Trophoblast cell (in vitro differentiated cells and primary cell): ENCODE results near the gene CEP295NL.
"Not testable (repeated sequence)": the region's sequence is repeated elsewhere in the genome, so short reads cannot be mapped to it uniquely, and the experiment has no call there.

ENCODE experiments used
- DNase-seq, 2 donors: peaks; one replicate each; pipeline ENCODE4 v3.0.0-alpha.2; 2016
- H2AFZ ChIP-seq: 2 replicates; pipeline ENCODE4 v1.6.1; 2013; ENCODE audit warnings: low read length, moderate library complexity, mild to moderate bottlenecking; ENCODE audit not compliant: insufficient read depth, poor library complexity
- H2AK5ac ChIP-seq: 2 replicates; pipeline ENCODE4 v1.6.1; 2013; ENCODE audit warnings: mild to moderate bottlenecking, low read length
- H2BK120ac ChIP-seq: 2 replicates; pipeline ENCODE4 v1.6.1; 2013; ENCODE audit warnings: low read length, mild to moderate bottlenecking, moderate library complexity; ENCODE audit not compliant: insufficient read depth, poor library complexity
- H2BK12ac ChIP-seq: 2 replicates; pipeline ENCODE4 v1.6.1; 2013; ENCODE audit warnings: mild to moderate bottlenecking, low read length, moderate library complexity
- H2BK5ac ChIP-seq: 2 replicates; pipeline ENCODE4 v1.6.1; 2013; ENCODE audit warnings: low read length, low read depth, moderate library complexity, mild to moderate bottlenecking; ENCODE audit not compliant: poor library complexity
- H3K14ac ChIP-seq: 2 replicates; pipeline ENCODE4 v1.6.1; 2013; ENCODE audit warnings: mild to moderate bottlenecking, low read length
- H3K18ac ChIP-seq: 2 replicates; pipeline ENCODE4 v1.6.1; 2013; ENCODE audit warnings: mild to moderate bottlenecking, low read length
- H3K23ac ChIP-seq: 2 replicates; pipeline ENCODE4 v1.6.1; 2013; ENCODE audit warnings: low read length
- H3K27ac ChIP-seq: 2 replicates; pipeline ENCODE4 v1.5.1; 2013; ENCODE audit warnings: low read depth, mild to moderate bottlenecking, inconsistent platforms, low read length, moderate library complexity
- H3K27me3 ChIP-seq: 2 replicates; pipeline ENCODE4 v1.6.1; 2013; ENCODE audit warnings: inconsistent platforms, mild to moderate bottlenecking, low read length, moderate library complexity; ENCODE audit not compliant: insufficient read depth
- H3K36me3 ChIP-seq, 2 experiments: 1 replicate in 1 of 2; 2 replicates in 1 of 2; pipeline ENCODE4 v1.6.1; 2013; ENCODE audit warnings: low read length in 2 of 2, mild to moderate bottlenecking in 2 of 2, moderate library complexity in 1 of 2; ENCODE audit not compliant: insufficient read depth in 2 of 2, control insufficient read depth in 1 of 2
- H3K4ac ChIP-seq: 2 replicates; pipeline ENCODE4 v1.6.1; 2013; ENCODE audit warnings: low read depth, mild to moderate bottlenecking, low read length, moderate library complexity
- H3K4me1 ChIP-seq, 2 experiments: 1 replicate in 1 of 2; 2 replicates in 1 of 2; pipeline ENCODE4 v1.6.1; 2013; ENCODE audit warnings: low read length in 2 of 2, mild to moderate bottlenecking in 2 of 2, moderate library complexity in 1 of 2; ENCODE audit not compliant: insufficient read depth in 2 of 2, control insufficient read depth in 1 of 2
- H3K4me2 ChIP-seq: 2 replicates; pipeline ENCODE4 v1.6.1; 2013; ENCODE audit warnings: inconsistent platforms, mild to moderate bottlenecking, low read length, moderate library complexity
- H3K4me3 ChIP-seq: 2 replicates; pipeline ENCODE4 v1.5.1; 2013; ENCODE audit warnings: mild to moderate bottlenecking, low read depth, low read length, inconsistent platforms
- H3K79me1 ChIP-seq: one replicate; pipeline ENCODE4 v1.6.1; 2013; ENCODE audit warnings: low read length
- H3K79me2 ChIP-seq: 2 replicates; pipeline ENCODE4 v1.6.1; 2013; ENCODE audit warnings: low read length, mild to moderate bottlenecking; ENCODE audit not compliant: control insufficient read depth, insufficient read depth, poor library complexity
- H3K9ac ChIP-seq: 2 replicates; pipeline ENCODE4 v1.6.1; 2013; ENCODE audit warnings: mild to moderate bottlenecking, low read length
- H3K9me3 ChIP-seq: 2 replicates; pipeline ENCODE4 v1.6.1; 2013; ENCODE audit warnings: low read depth, mild to moderate bottlenecking, control low read depth, inconsistent platforms, low read length; ENCODE audit not compliant: insufficient read depth
- H4K12ac ChIP-seq: 2 replicates; pipeline ENCODE4 v1.6.1; 2013; ENCODE audit warnings: low read depth, mild to moderate bottlenecking, low read length, moderate library complexity
- H4K8ac ChIP-seq: 2 replicates; pipeline ENCODE4 v1.6.1; 2013; ENCODE audit warnings: low read depth, mild to moderate bottlenecking, low read length, moderate library complexity
- H4K91ac ChIP-seq: one replicate; pipeline ENCODE4 v1.6.1; 2013; ENCODE audit warnings: low read depth, mild to moderate bottlenecking, low read length, moderate library complexity
- WGBS: extraction: QIAGEN DNeasy Blood & Tissue Kit; methylation state at CpG from one replicate; pipeline ENCODE4 v1.1.7; 2013; ENCODE audit warnings: missing lambda C conversion rate; ENCODE audit not compliant: insufficient read length, insufficient coverage; ENCODE audit errors: extremely low coverage; 5-methylcytosine and 5-hydroxymethylcytosine counted together

The CEP295NL gene

DNA sequence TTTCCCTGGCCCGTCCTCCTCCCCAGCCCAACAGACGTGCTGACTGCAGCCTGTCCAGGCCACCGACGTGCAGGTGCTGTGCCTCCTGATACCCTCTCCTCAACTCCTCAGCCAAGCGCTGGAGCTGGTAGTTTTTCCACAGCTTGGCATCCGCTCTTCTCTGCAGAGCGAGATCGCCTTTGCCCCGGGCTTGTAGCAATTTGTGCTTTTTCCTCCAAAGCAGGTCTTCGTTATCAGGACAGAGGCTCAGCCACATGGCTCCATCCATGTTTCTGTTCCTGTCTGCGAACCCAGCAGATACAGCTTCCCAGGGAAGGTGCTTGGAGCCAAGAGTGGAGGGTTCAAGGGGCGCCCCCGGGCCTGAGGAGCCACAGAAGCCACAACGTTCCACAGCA, 10.9 kb downstream of the CEP295NL start:
- peaks cover 5 to 13% of the 10 kb centered on the region in 2 experiments for H3K4me1 ChIP-seq
- no peak overlapping the region for H2BK12ac ChIP-seq
- H2AK5ac ChIP-seq = no peak overlapping the region
- no peak overlapping the region for H3K23ac ChIP-seq
- no peaks in the 10 kb centered on the region for H3K27me3 ChIP-seq
- no peak overlapping the region for H3K4me3 ChIP-seq
- no peak overlapping the region for H2AFZ ChIP-seq
- no peak overlapping the region for H3K4ac ChIP-seq
- no CpG with 5 or more reads among the region's 14 CpGs for WGBS
- no peak overlapping the region for H4K8ac ChIP-seq
- no peak overlapping the region for H2BK5ac ChIP-seq
- no peak overlapping the region for H4K12ac ChIP-seq
- no peak overlapping the region for H3K4me2 ChIP-seq
- H4K91ac ChIP-seq = no peak overlapping the region
- no peak overlapping the region for H3K27ac ChIP-seq
- peaks cover 2% of the 10 kb centered on the region for H3K79me2 ChIP-seq
- H3K14ac ChIP-seq = peak overlapping the region; percentile 33
- no peak for DNase-seq
- no peak overlapping the region for H2BK120ac ChIP-seq
- peaks cover 5 to 8% of the 10 kb centered on the region in 2 experiments for H3K36me3 ChIP-seq
- no peak overlapping the region for H3K9ac ChIP-seq
- no peak overlapping the region for H3K18ac ChIP-seq
- no peaks in the 10 kb centered on the region for H3K79me1 ChIP-seq
- H3K9me3 ChIP-seq = peaks cover 2% of the 10 kb centered on the region

DNA sequence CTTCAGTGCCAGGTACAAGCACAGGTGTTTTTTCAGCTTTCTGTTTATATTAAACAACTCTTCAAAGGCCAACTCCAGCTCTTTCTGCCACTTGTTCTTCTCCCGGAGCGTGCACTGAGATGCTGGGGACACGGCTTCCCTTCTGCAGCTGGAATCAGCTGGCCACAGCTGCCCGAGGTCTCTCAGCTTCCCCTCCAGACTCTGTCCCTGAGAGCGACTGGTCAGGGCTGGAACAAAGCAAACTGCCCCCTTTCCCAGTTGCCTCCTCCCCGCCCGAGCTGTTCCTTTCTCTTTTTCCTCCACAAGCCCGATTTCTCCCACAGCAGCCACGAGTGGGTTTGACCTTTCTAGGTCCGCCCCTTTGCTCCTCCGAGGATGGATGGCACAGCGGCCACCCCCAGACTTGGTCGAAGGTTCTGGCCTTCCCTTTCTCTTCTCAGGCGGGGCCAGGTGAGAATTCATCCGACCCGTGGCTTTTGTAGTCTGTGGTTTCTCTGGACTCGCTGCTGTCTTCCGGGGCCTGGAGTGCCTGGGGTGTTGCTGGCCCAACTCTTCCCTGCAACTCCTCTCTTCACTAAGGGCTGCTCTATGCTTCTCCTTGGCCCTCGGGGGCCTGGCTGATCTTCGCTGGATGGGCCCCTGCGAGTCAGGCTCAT, 11.5 kb downstream of the CEP295NL start:
- peaks cover 5 to 9% of the 10 kb centered on the region in 2 experiments for H3K4me1 ChIP-seq
- H3K14ac ChIP-seq = no peak overlapping the region
- no peak overlapping the region for H4K12ac ChIP-seq
- no peak overlapping the region for H3K27ac ChIP-seq
- H4K91ac ChIP-seq = no peak overlapping the region
- H3K9ac ChIP-seq = no peak overlapping the region
- no peak overlapping the region for H3K4ac ChIP-seq
- H2BK120ac ChIP-seq = no peak overlapping the region
- no peak overlapping the region for H3K18ac ChIP-seq
- no peak overlapping the region for H4K8ac ChIP-seq
- H3K79me1 ChIP-seq = no peaks in the 10 kb centered on the region
- no peak overlapping the region for H2AFZ ChIP-seq
- no peak for DNase-seq
- no peaks in the 10 kb centered on the region for H3K27me3 ChIP-seq
- H3K36me3 ChIP-seq = peaks cover 5 to 8% of the 10 kb centered on the region in 2 experiments
- peaks cover 2% of the 10 kb centered on the region for H3K9me3 ChIP-seq
- H2AK5ac ChIP-seq = no peak overlapping the region
- H2BK12ac ChIP-seq = no peak overlapping the region
- WGBS = no CpG with 5 or more reads among the region's 21 CpGs
- H3K4me3 ChIP-seq = no peak overlapping the region
- no peaks in the 10 kb centered on the region for H3K79me2 ChIP-seq
- H3K4me2 ChIP-seq = no peak overlapping the region
- H3K23ac ChIP-seq = no peak overlapping the region
- H2BK5ac ChIP-seq = no peak overlapping the region

- no peak overlapping the region for H3K4ac ChIP-seq
- H4K8ac ChIP-seq = no peak overlapping the region
- H3K18ac ChIP-seq = no peak overlapping the region
- H2AK5ac ChIP-seq = no peak overlapping the region
- H3K14ac ChIP-seq = no peak overlapping the region
- H3K36me3 ChIP-seq = peaks cover 5 to 8% of the 10 kb centered on the region in 2 experiments
- H3K4me2 ChIP-seq = no peak overlapping the region
- no peaks in the 10 kb centered on the region for H3K27me3 ChIP-seq
- no CpG with 5 or more reads among the region's 16 CpGs for WGBS
- peak; percentile 81 to 86 for DNase-seq
- no peaks in the 10 kb centered on the region for H3K79me1 ChIP-seq
- H2BK12ac ChIP-seq = no peak overlapping the region
- H4K91ac ChIP-seq = no peak overlapping the region
- no peak overlapping the region for H4K12ac ChIP-seq
- no peak overlapping the region for H3K27ac ChIP-seq
- H3K23ac ChIP-seq = no peak overlapping the region
- no peak overlapping the region for H2BK5ac ChIP-seq
- peaks cover 2% of the 10 kb centered on the region for H3K9me3 ChIP-seq
- no peak overlapping the region for H3K9ac ChIP-seq
- H3K4me3 ChIP-seq = no peak overlapping the region
- H3K79me2 ChIP-seq = no peaks in the 10 kb centered on the region
- H2BK120ac ChIP-seq = no peak overlapping the region
- peaks cover 3 to 5% of the 10 kb centered on the region in 2 experiments for H3K4me1 ChIP-seq
- no peak overlapping the region for H2AFZ ChIP-seq
Observed at GRCh38 chr17:78890498-78890897, 12.5 kb downstream of the CEP295NL start.

GRCh38 chr17:78890096-78890495, 12.9 kb downstream of the CEP295NL start:
- H3K4me2 ChIP-seq, H3K9ac ChIP-seq, H4K8ac ChIP-seq, H3K14ac ChIP-seq, H2BK120ac ChIP-seq, H3K18ac ChIP-seq, H3K36me3 ChIP-seq, H3K79me2 ChIP-seq, DNase-seq, H2AK5ac ChIP-seq, H3K27me3 ChIP-seq, H3K4me1 ChIP-seq, H2AFZ ChIP-seq, H3K79me1 ChIP-seq, H3K9me3 ChIP-seq, H3K23ac ChIP-seq, H4K12ac ChIP-seq, H3K4ac ChIP-seq, H3K27ac ChIP-seq, H3K4me3 ChIP-seq, H2BK5ac ChIP-seq, H2BK12ac ChIP-seq, H4K91ac ChIP-seq: not testable (repeated sequence)
- WGBS = no CpG with 5 or more reads among the region's 11 CpGs
